Spleen (tissue), 11 donors: ENCODE results near the gene FOXP1. TPM values are rescaled to one million over a fixed set of nuclear protein-coding genes. Genes with fewer than 3 reads are reported as not detected.

Experiments used
- DNase-seq: peaks from one replicate; pipeline ENCODE4 v3.0.0-alpha.2; 2020
- H3K27ac ChIP-seq, 8 donors: fragments of 200-600 bp; sonication (generic) in 7 of 8; 1 replicate in 4 of 8; 2 replicates in 4 of 8; pipeline versions ENCODE4 v1.5.0 to v1.8.0; 2016 to 2021; ENCODE audit warnings: inconsistent platforms in 4 of 8, mild to moderate bottlenecking in 4 of 8, moderate library complexity in 1 of 8
- H3K27me3 ChIP-seq, 7 donors: fragments of 200-600 bp; sonication (generic) in 6 of 7; replicated peaks in 1 of 7; 1 replicate in 4 of 7; 2 replicates in 3 of 7; pipeline versions ENCODE4 v1.5.0 to v1.8.0; 2016 to 2021; ENCODE audit warnings: inconsistent platforms in 3 of 7, mild to moderate bottlenecking in 1 of 7
- H3K36me3 ChIP-seq, 6 donors: fragments of 200-600 bp; sonication (generic) in 5 of 6; 1 replicate in 4 of 6; 2 replicates in 2 of 6; pipeline versions ENCODE4 v1.5.0 to v1.8.0; 2016 to 2021; ENCODE audit warnings: inconsistent platforms in 2 of 6
- H3K4me1 ChIP-seq, 6 donors: fragments of 200-600 bp; sonication (generic) in 5 of 6; 1 replicate in 3 of 6; 2 replicates in 3 of 6; pipeline versions ENCODE4 v1.5.0 to v1.8.0; 2016 to 2021; ENCODE audit warnings: inconsistent platforms in 3 of 6
- H3K4me3 ChIP-seq, 8 donors: fragments of 200-600 bp; sonication (generic) in 7 of 8; 1 replicate in 4 of 8; 2 replicates in 4 of 8; pipeline versions ENCODE4 v1.5.0 to v1.8.0; 2016 to 2021; ENCODE audit warnings: inconsistent platforms in 4 of 8, mild to moderate bottlenecking in 4 of 8, moderate library complexity in 2 of 8
- H3K9me3 ChIP-seq, 8 donors: fragments of 200-600 bp; sonication (generic) in 7 of 8; 1 replicate in 4 of 8; 2 replicates in 4 of 8; pipeline versions ENCODE4 v1.5.0 to v1.8.0; 2016 to 2021; ENCODE audit warnings: inconsistent platforms in 4 of 8
- CTCF ChIP-seq, 11 experiments: fragments of 200-600 bp in 7 of 11; fragments of 450-650 bp in 4 of 11; sonication (generic) in 4 of 11; IDR thresholded peaks in 8 of 11; conservative IDR thresholded peaks in 3 of 11; 1 replicate in 7 of 11; 2 replicates in 4 of 11; pipeline versions ENCODE4 v1.4.0 to v1.8.0; 2016 to 2021; ENCODE audit warnings: antibody characterized with exemption in 11 of 11, inconsistent platforms in 4 of 11, mild to moderate bottlenecking in 1 of 11
- POLR2A ChIP-seq, 3 donors: fragments of 450-650 bp; IDR thresholded peaks; one replicate each; pipeline ENCODE4 v1.5.1; 2017; ENCODE audit warnings: antibody characterized with exemption in 3 of 3, mild to moderate bottlenecking in 1 of 3
- POLR2AphosphoS5 ChIP-seq, 3 donors: sonication (generic); formaldehyde crosslinking; IDR thresholded peaks; one replicate each; pipeline ENCODE4 v1.5.1; 2017; ENCODE audit warnings: antibody characterized with exemption in 3 of 3
- WGBS, 5 donors: extraction: QIAGEN DNeasy Blood & Tissue Kit in 3 of 5; methylation state at CpG; one replicate each; pipeline versions ENCODE4 v1.1.5 to v1.1.7; 2013 to 2018; 5-methylcytosine and 5-hydroxymethylcytosine counted together
- intact Hi-C: fragments of 100-400 bp; cut with DNase I; formaldehyde crosslinking; loops from one replicate; pipeline ENCODE4 v1.15.0; 2023; ENCODE audit warnings: low total_unique reads
- polyA plus RNA-seq, 3 donors: library from polyadenylated mRNA; stranded (reverse); fragments of 200-250 nt; gene quantifications; one replicate each; pipeline ENCODE4 v1.2.1, GENCODE V29; 2013
- total RNA-seq, 7 donors: library from RNA; depleted of rRNA in 3 of 7; stranded (reverse); fragments of >200 nt in 3 of 7; fragmentation: NEBNext Ultra II Directional in 4 of 7; extraction: Animal tissue kit (Norgen Biotek cat#: 25700) in 4 of 7; gene quantifications; one replicate each; pipeline versions ENCODE4 v1.1.0 to v1.2.1, GENCODE V29; 2016 to 2021
- donor health status: healthy with polysubstance abuse.
- donor health status: DM: no; HTN: no; CAD: no; lungs with moderate emphysema.
- donor health status: DM: no; HTN: no; CAD: no.
- donor health status: Bipolar disorder and iron deficiency.
- donor health status: healthy.
- donor health status: DM: no; HTN: no; CAD: no.
- donor health status: DM: yes; HTN: yes; CAD: no.

FOXP1 gene
- total and polyA plus RNA-seq, 10 donors = 11.1 to 202 (median 153) TPM

- Histone ChIP-seq H3K27me3 (no peaks in the 10 kb centered on the region), H3K27ac (peak overlapping the region in 1 of 8 donors; percentile 51), H3K4me3 (no peak overlapping the region), H3K36me3 (peaks cover 0 to 42% (median 4%) of the 10 kb centered on the region in 6 donors), H3K9me3 (no peaks in the 10 kb centered on the region), H3K4me1 (peaks cover 5 to 100% (median 47%) of the 10 kb centered on the region in 6 donors)
- no peak for DNase-seq
- intact Hi-C loops = no loop called here
- TF ChIP-seq POLR2AphosphoS5 (IDR thresholded peaks at IDR 0.05) (no peak), POLR2A (IDR thresholded peaks at IDR 0.05) (no peak), CTCF (IDR thresholded peaks at IDR 0.05 in 8 of 11, conservative IDR thresholded peaks at IDR 0.05 in 3 of 11) (no peak)
- WGBS, 5 donors = 81 to 92% (median 85%) methylated on average over 5 of the region's 5 CpGs
Observed at GRCh38 chr3:71101626-71102025, 481.9 kb downstream of the FOXP1 start.

GRCh38 chr3:71101014-71101413 lies 482.5 kb downstream of the FOXP1 start:
- Histone ChIP-seq H3K4me1 (peaks cover 9 to 100% (median 48%) of the 10 kb centered on the region in 6 donors), H3K27me3 (no peaks in the 10 kb centered on the region), H3K4me3 (no peak overlapping the region), H3K9me3 (no peaks in the 10 kb centered on the region), H3K27ac (peak overlapping the region in 1 of 8 donors; percentile 10), H3K36me3 (peaks cover 0 to 36% (median 4%) of the 10 kb centered on the region in 6 donors)
- TF ChIP-seq CTCF (IDR thresholded peaks at IDR 0.05 in 8 of 11, conservative IDR thresholded peaks at IDR 0.05 in 3 of 11) (no peak), POLR2A (IDR thresholded peaks at IDR 0.05) (no peak), POLR2AphosphoS5 (IDR thresholded peaks at IDR 0.05) (no peak)
- DNase-seq = no peak
- intact Hi-C loops = no loop called here
- 79 to 85% (median 79%) methylated on average over 3 of the region's 3 CpGs for WGBS, 5 donors

GRCh38 chr3:71099997-71100719 lies 483.4 kb downstream of the FOXP1 start:
- intact Hi-C loops = no loop called here
- H3K36me3 ChIP-seq = peaks cover 0 to 41% (median 4%) of the 10 kb centered on the region in 6 donors
- no peak overlapping the region for H3K4me3 ChIP-seq
- DNase-seq = no peak
- H3K27me3 ChIP-seq = no peaks in the 10 kb centered on the region
- 64 to 77% (median 68%) methylated on average over 6 of the region's 6 CpGs for whole genome bisulfite sequencing, 5 donors
- H3K9me3 ChIP-seq = no peaks in the 10 kb centered on the region
- TF ChIP-seq POLR2A (IDR thresholded peaks at IDR 0.05) (no peak), CTCF (IDR thresholded peaks at IDR 0.05 in 8 of 11, conservative IDR thresholded peaks at IDR 0.05 in 3 of 11) (no peak), POLR2AphosphoS5 (IDR thresholded peaks at IDR 0.05) (no peak)
- peaks cover 9 to 99% (median 44%) of the 10 kb centered on the region in 6 donors for H3K4me1 ChIP-seq
- H3K27ac ChIP-seq = peak overlapping the region in 2 of 8 donors; percentile 10 to 37

- intact Hi-C loops = no loop called here
- DNase-seq = no peak
- TF ChIP-seq POLR2AphosphoS5 (IDR thresholded peaks at IDR 0.05) (no peak), CTCF (IDR thresholded peaks at IDR 0.05 in 8 of 11, conservative IDR thresholded peaks at IDR 0.05 in 3 of 11) (no peak), POLR2A (IDR thresholded peaks at IDR 0.05) (no peak)
- H3K36me3 ChIP-seq = peaks cover 0 to 30% (median 0%) of the 10 kb centered on the region in 6 donors
- H3K27ac ChIP-seq = no peak overlapping the region
- H3K9me3 ChIP-seq = no peaks in the 10 kb centered on the region
- no peaks in the 10 kb centered on the region for H3K27me3 ChIP-seq
- WGBS, 5 donors = 79 to 93% (median 87%) methylated on average over 5 of the region's 5 CpGs
- H3K4me1 ChIP-seq = peaks cover 3 to 99% (median 30%) of the 10 kb centered on the region in 6 donors
- H3K4me3 ChIP-seq = no peak overlapping the region
Observed at GRCh38 chr3:71097557-71097956, 486.0 kb downstream of the FOXP1 start.
